B cell (primary cell): Measurements from ENCODE around the gene CLSTN2. TPM values are rescaled to one million over a fixed set of nuclear protein-coding genes. Genes with fewer than 3 reads are reported as not detected.

ENCODE experiments used
- ATAC-seq: fragments of 200-7000 bp; cut with Tn5 transposase; one replicate; pipeline ENCODE4 v1.10.0; 2021; ENCODE audit warnings: low read depth, mild to moderate bottlenecking, moderate number of reproducible peaks, moderate library complexity
- CTCF ChIA-PET: fragments of 350-600 bp; sonication (Branson Sonifier 250); formaldehyde crosslinking; loops from one replicate; lab custom pipeline; 2021; ENCODE audit warnings: antibody characterized with exemption, inconsistent platforms; lab: Charles Lee
- POLR2A ChIA-PET: fragments of 350-600 bp; sonication (Branson Sonifier 250); formaldehyde crosslinking; loops from one replicate; lab custom pipeline; 2021; ENCODE audit warnings: antibody characterized with exemption; lab: Charles Lee
- DNase-seq: peaks from one replicate; pipeline ENCODE4 v3.0.0; 2013
- H2AFZ ChIP-seq: 2 replicates; pipeline ENCODE4 v1.6.1; 2012; ENCODE audit warnings: mild to moderate bottlenecking, low read depth, low read length; ENCODE audit not compliant: insufficient read depth, poor library complexity, severe bottlenecking
- H3K27ac ChIP-seq, 2 donors: 1 replicate in 1 of 2; 2 replicates in 1 of 2; pipeline ENCODE4 v1.5.1; 2012 to 2013; ENCODE audit warnings: low read length in 2 of 2, mild to moderate bottlenecking in 2 of 2, moderate library complexity in 1 of 2
- H3K27me3 ChIP-seq, 4 experiments: fragments of 200-600 bp in 1 of 4; sonication (generic) in 1 of 4; replicated peaks in 1 of 4; 1 replicate in 2 of 4; 2 replicates in 2 of 4; pipeline versions ENCODE4 v1.6.1 to v1.7.0; 2013 to 2016; ENCODE audit warnings: low read length in 3 of 4, mild to moderate bottlenecking in 2 of 4, mixed read lengths in 1 of 4, moderate library complexity in 1 of 4; ENCODE audit not compliant: insufficient read depth in 4 of 4, control insufficient read depth in 3 of 4; ENCODE audit errors: control extremely low read depth in 1 of 4
- H3K36me3 ChIP-seq, 2 experiments: replicated peaks in 1 of 2; 1 replicate in 1 of 2; 2 replicates in 1 of 2; pipeline versions ENCODE4 v1.6.1 to v1.7.1; 2013; ENCODE audit warnings: low read length in 1 of 2; ENCODE audit not compliant: insufficient read depth in 2 of 2, control insufficient read depth in 1 of 2; ENCODE audit errors: control extremely low read depth in 1 of 2, extremely low read depth in 1 of 2
- H3K4me1 ChIP-seq, 2 donors: fragments of 200-600 bp in 1 of 2; sonication (generic) in 1 of 2; 1 replicate in 1 of 2; 2 replicates in 1 of 2; pipeline versions ENCODE4 v1.5.1 to v1.6.1; 2013 to 2017; ENCODE audit warnings: low read length in 2 of 2; ENCODE audit not compliant: control insufficient read depth in 2 of 2, insufficient read depth in 2 of 2
- H3K4me2 ChIP-seq: replicated peaks from 2 replicates; pipeline ENCODE3; 2012; ENCODE audit warnings: mild to moderate bottlenecking, low read depth, low read length; ENCODE audit not compliant: poor library complexity, severe bottlenecking
- H3K4me3 ChIP-seq, 5 experiments: fragments of 200-600 bp in 1 of 5; sonication (generic) in 1 of 5; 1 replicate in 3 of 5; 2 replicates in 2 of 5; pipeline versions ENCODE4 v1.5.1 to v1.7.0; 2011 to 2016; ENCODE audit warnings: low read length in 4 of 5, mild to moderate bottlenecking in 4 of 5, low read depth in 2 of 5, control low read depth in 1 of 5, moderate library complexity in 1 of 5; ENCODE audit not compliant: insufficient read depth in 1 of 5; ENCODE audit errors: control extremely low read depth in 1 of 5, extremely low read depth in 1 of 5
- H3K79me2 ChIP-seq: fragments of 200-600 bp; sonication (generic); one replicate; pipeline ENCODE4 v1.6.0; 2016; ENCODE audit warnings: low read length; ENCODE audit not compliant: control insufficient read depth, insufficient read depth
- H3K9ac ChIP-seq: fragments of 200-600 bp; sonication (generic); 2 replicates; pipeline ENCODE4 v1.6.1; 2017; ENCODE audit warnings: mild to moderate bottlenecking, low read length, moderate library complexity
- H3K9me3 ChIP-seq, 3 donors: one replicate each; pipeline versions ENCODE4 v1.6.1 to v1.7.1; 2013; ENCODE audit warnings: low read length in 2 of 3; ENCODE audit not compliant: control insufficient read depth in 2 of 3, insufficient read depth in 1 of 3; ENCODE audit errors: control extremely low read depth in 1 of 3
- H4K20me1 ChIP-seq: 2 replicates; pipeline ENCODE4 v1.6.0; 2012; ENCODE audit warnings: mild to moderate bottlenecking, low read length; ENCODE audit not compliant: insufficient read depth, control insufficient read depth, poor library complexity, severe bottlenecking
- H3K27ac Mint-ChIP-seq: one replicate; pipeline ENCODE4 v1.8.0; 2021; ENCODE audit warnings: mixed read lengths
- H3K27me3 Mint-ChIP-seq: one replicate; pipeline ENCODE4 v1.8.0; 2021; ENCODE audit warnings: mixed read lengths
- H3K4me1 Mint-ChIP-seq: one replicate; pipeline ENCODE4 v1.8.0; 2021; ENCODE audit warnings: mixed read lengths
- H3K4me3 Mint-ChIP-seq: one replicate; pipeline ENCODE4 v1.8.0; 2021; ENCODE audit warnings: mixed read lengths
- H3K9me3 Mint-ChIP-seq: one replicate; pipeline ENCODE4 v1.8.0; 2022; ENCODE audit warnings: mixed read lengths; ENCODE audit not compliant: insufficient read depth
- CTCF ChIP-seq: fragments of 200-600 bp; IDR thresholded peaks from one replicate; pipeline ENCODE4 v1.8.0; 2022; ENCODE audit warnings: antibody characterized with exemption, mild to moderate bottlenecking
- EZH2 ChIP-seq: IDR thresholded peaks from 2 replicates; pipeline ENCODE4 v1.6.1; 2012; ENCODE audit warnings: borderline replicate concordance, low read depth, mild to moderate bottlenecking, moderate library complexity, low read length; ENCODE audit not compliant: insufficient read depth, poor library complexity, severe bottlenecking
- WGBS: methylation state at CpG from one replicate; pipeline ENCODE4 v1.1.5; 2013; ENCODE audit warnings: missing lambda C conversion rate; ENCODE audit not compliant: insufficient coverage; 5-methylcytosine and 5-hydroxymethylcytosine counted together
- intact Hi-C: fragments of 100-400 bp; cut with micrococcal nuclease; formaldehyde crosslinking; loops from one replicate; pipeline ENCODE4 v1.10.0; 2022
- polyA plus RNA-seq: library from polyadenylated mRNA; depleted of rRNA; stranded (reverse); fragments of >200 nt; gene quantifications from 2 replicates; pipeline ENCODE4 v1.2.3, GENCODE V29; 2012
- total RNA-seq, 2 donors: library from RNA; stranded (reverse); fragments of 120-200 nt in 1 of 2; gene quantifications; 1 replicate in 1 of 2; 2 replicates in 1 of 2; pipeline versions ENCODE4 v1.2.3 to v1.2.4, GENCODE V29; 2013 to 2022

CLSTN2 gene
- total and polyA plus RNA-seq, 2 donors (not counting 1 experiment from before 2014, with no cell fraction given), result not detected

- H3K9me3 Mint-ChIP-seq, result no peaks in the 10 kb centered on the region
- Histone ChIP-seq H3K79me2 (no peaks in the 10 kb centered on the region), H3K36me3 (no peaks in the 10 kb centered on the region), H4K20me1 (no peaks in the 10 kb centered on the region), H3K9ac (no peak overlapping the region), H3K4me1 (no peaks in the 10 kb centered on the region), H2AFZ (no peak overlapping the region), H3K9me3 (peaks cover 0 to 6% (median 0%) of the 10 kb centered on the region in 3 donors), H3K4me3 (no peak overlapping the region), H3K4me2 (no peak overlapping the region), H3K27ac (no peak overlapping the region), H3K27me3 (no peaks in the 10 kb centered on the region)
- no peak for TF ChIP-seq EZH2
- no peak for TF ChIP-seq CTCF
- H3K27ac Mint-ChIP-seq, result no peak overlapping the region
- no peak for ATAC-seq
- H3K4me3 Mint-ChIP-seq, result no peak overlapping the region
- POLR2A ChIA-PET, result no interaction called here
- no peaks in the 10 kb centered on the region for H3K4me1 Mint-ChIP-seq
- H3K27me3 Mint-ChIP-seq, result no peaks in the 10 kb centered on the region
- WGBS, result 100% methylated on average over 1 of the region's 1 CpG
- CTCF ChIA-PET, result no interaction called here
- no peak for DNase-seq
- intact Hi-C loops, result no loop called here
These were observed 159.5 kb downstream of the CLSTN2 start for GRCh38 chr3:140094487-140094886.

- Histone ChIP-seq H3K27me3 (no peaks in the 10 kb centered on the region), H2AFZ (no peak overlapping the region), H3K79me2 (no peaks in the 10 kb centered on the region), H3K9me3 (peaks cover 0 to 6% (median 0%) of the 10 kb centered on the region in 3 donors), H3K36me3 (no peaks in the 10 kb centered on the region), H3K4me2 (no peak overlapping the region), H3K9ac (no peak overlapping the region), H3K4me3 (no peak overlapping the region), H3K4me1 (no peaks in the 10 kb centered on the region), H3K27ac (no peak overlapping the region), H4K20me1 (no peaks in the 10 kb centered on the region)
- Mint-ChIP-seq H3K27ac (no peak overlapping the region), H3K9me3 (no peaks in the 10 kb centered on the region), H3K27me3 (no peaks in the 10 kb centered on the region), H3K4me3 (no peak overlapping the region), H3K4me1 (no peaks in the 10 kb centered on the region)
- TF ChIP-seq EZH2, result no peak
- no peak for TF ChIP-seq CTCF
- no peak for DNase-seq
- ChIA-PET POLR2A (no interaction called here), CTCF (no interaction called here)
- intact Hi-C loops, result no loop called here
- WGBS, result 83% methylated on average over 2 of the region's 3 CpGs
- ATAC-seq, result no peak
These were observed 161.1 kb downstream of the CLSTN2 start for GRCh38 chr3:140096037-140096436.
